Ascending aorta (tissue), 2 donors: ENCODE data around the gene RESP18. TPM values are rescaled to one million over a fixed set of nuclear protein-coding genes. Genes with fewer than 3 reads are reported as not detected.
A peak's percentile ranks its signal among the peaks of the same experiment; 100 is the strongest.

Experiments
- DNase-seq, 2 donors: peaks; one replicate each; pipeline ENCODE4 v3.0.0-alpha.2; 2019; ENCODE audit warnings: low spot score in 2 of 2
- H3K27ac ChIP-seq, 2 donors: fragments of 200-600 bp; sonication (generic); one replicate each; pipeline ENCODE4 v1.5.1; 2016 to 2017; ENCODE audit warnings: mild to moderate bottlenecking in 1 of 2
- H3K27me3 ChIP-seq: fragments of 200-600 bp; sonication (generic); one replicate; pipeline ENCODE4 v1.5.1; 2017
- H3K36me3 ChIP-seq, 2 donors: fragments of 200-600 bp; sonication (generic); one replicate each; pipeline ENCODE4 v1.5.1; 2016
- H3K4me1 ChIP-seq, 2 donors: fragments of 200-600 bp; sonication (generic); one replicate each; pipeline ENCODE4 v1.5.1; 2016 to 2017; ENCODE audit warnings: mild to moderate bottlenecking in 1 of 2
- H3K4me3 ChIP-seq, 2 donors: fragments of 200-600 bp; sonication (generic); one replicate each; pipeline ENCODE4 v1.5.1; 2016 to 2017; ENCODE audit warnings: mild to moderate bottlenecking in 1 of 2
- H3K9me3 ChIP-seq, 2 donors: fragments of 200-600 bp; sonication (generic); one replicate each; pipeline ENCODE4 v1.5.1; 2016
- CTCF ChIP-seq, 3 experiments: fragments of 200-600 bp in 2 of 3; fragments of 450-650 bp in 1 of 3; sonication (generic) in 2 of 3; IDR thresholded peaks; one replicate each; pipeline ENCODE4 v1.5.1; 2016 to 2019; ENCODE audit warnings: antibody characterized with exemption in 3 of 3, mild to moderate bottlenecking in 1 of 3, moderate library complexity in 1 of 3
- intact Hi-C: fragments of 100-400 bp; cut with DNase I; formaldehyde crosslinking; loops from one replicate; pipeline ENCODE4 v1.15.1; 2023
- total RNA-seq: library from RNA; depleted of rRNA; stranded (reverse); fragments of >200 nt; gene quantifications from one replicate; pipeline ENCODE4 v1.1.0, GENCODE V29; 2016

The RESP18 gene
- total RNA-seq, 1 donor from 2014 or later, result not detected

- no peaks in the 10 kb centered on the region for H3K27me3 ChIP-seq
- DNase-seq, result no peak
- peaks cover 5 to 19% of the 10 kb centered on the region in 2 donors for H3K4me1 ChIP-seq
- intact Hi-C loops, result no loop called here
- no peaks in the 10 kb centered on the region for H3K9me3 ChIP-seq
- no peak overlapping the region for H3K4me3 ChIP-seq
- H3K36me3 ChIP-seq, result peaks cover 37 to 42% of the 10 kb centered on the region in 2 donors
- peak overlapping the region; percentile 53 to 71 for H3K27ac ChIP-seq
- no peak for TF ChIP-seq CTCF (IDR thresholded peaks at IDR 0.05)
These were observed 46.0 kb downstream of the RESP18 start for GRCh38 chr2:219286436-219287115.

GRCh38 chr2:219285894-219286425 lies 46.6 kb downstream of the RESP18 start:
- H3K36me3 ChIP-seq, result peaks cover 39 to 48% of the 10 kb centered on the region in 2 donors

GRCh38 chr2:219285373-219285735 lies 47.2 kb downstream of the RESP18 start:
- no peaks in the 10 kb centered on the region for H3K9me3 ChIP-seq
- H3K27me3 ChIP-seq, result no peaks in the 10 kb centered on the region
- TF ChIP-seq CTCF (IDR thresholded peaks at IDR 0.05), result no peak
- peaks cover 39 to 53% of the 10 kb centered on the region in 2 donors for H3K36me3 ChIP-seq
- intact Hi-C loops, result no loop called here
- no peak overlapping the region for H3K4me3 ChIP-seq
- H3K27ac ChIP-seq, result peak overlapping the region in 1 of 2 donors; percentile 71
- peaks cover 5 to 29% of the 10 kb centered on the region in 2 donors for H3K4me1 ChIP-seq
- DNase-seq, result no peak

More at GRCh38 chr2:219285894-219286425, 46.6 kb downstream of the RESP18 start:
- Histone ChIP-seq H3K4me3 (no peak overlapping the region), H3K4me1 (peaks cover 5 to 23% of the 10 kb centered on the region in 2 donors), H3K9me3 (no peaks in the 10 kb centered on the region), H3K27ac (peak overlapping the region; percentile 53 to 71), H3K27me3 (no peaks in the 10 kb centered on the region)
- DNase-seq, result no peak
- intact Hi-C loops, result no loop called here
- no peak for TF ChIP-seq CTCF (IDR thresholded peaks at IDR 0.05)

GRCh38 chr2:219284501-219285372 lies 47.8 kb downstream of the RESP18 start:
- H3K36me3 ChIP-seq, result peaks cover 39 to 53% of the 10 kb centered on the region in 2 donors
- H3K27ac ChIP-seq, result peak overlapping the region in 1 of 2 donors; percentile 71
- DNase-seq, result no peak
- H3K4me3 ChIP-seq, result no peak overlapping the region
- intact Hi-C loops, result no loop called here
- H3K27me3 ChIP-seq, result no peaks in the 10 kb centered on the region
- H3K9me3 ChIP-seq, result no peaks in the 10 kb centered on the region
- TF ChIP-seq CTCF (IDR thresholded peaks at IDR 0.05), result no peak
- peaks cover 9 to 30% of the 10 kb centered on the region in 2 donors for H3K4me1 ChIP-seq

GRCh38 chr2:219282943-219283581 lies 49.5 kb downstream of the RESP18 start:
- Histone ChIP-seq H3K27ac (no peak overlapping the region), H3K4me3 (no peak overlapping the region), H3K9me3 (no peaks in the 10 kb centered on the region), H3K27me3 (no peaks in the 10 kb centered on the region), H3K36me3 (peaks cover 39 to 53% of the 10 kb centered on the region in 2 donors), H3K4me1 (peaks cover 6 to 33% of the 10 kb centered on the region in 2 donors)
- DNase-seq, result no peak
- TF ChIP-seq CTCF (IDR thresholded peaks at IDR 0.05), result no peak
- intact Hi-C loops, result no loop called here
